Tracheal epithelial cell (primary cell): ENCODE data around the gene ABCB8. TPM values are rescaled to one million over a fixed set of nuclear protein-coding genes. Genes with fewer than 3 reads are reported as not detected.

Experiments
- total RNA-seq: library from RNA; depleted of rRNA; stranded (reverse); fragments of >200 nt; gene quantifications from 2 replicates; pipeline ENCODE4 v1.2.1, GENCODE V29; 2014

The ABCB8 gene
- total RNA-seq, result 13.9 and 14.9 TPM in 2 replicates

DNA sequence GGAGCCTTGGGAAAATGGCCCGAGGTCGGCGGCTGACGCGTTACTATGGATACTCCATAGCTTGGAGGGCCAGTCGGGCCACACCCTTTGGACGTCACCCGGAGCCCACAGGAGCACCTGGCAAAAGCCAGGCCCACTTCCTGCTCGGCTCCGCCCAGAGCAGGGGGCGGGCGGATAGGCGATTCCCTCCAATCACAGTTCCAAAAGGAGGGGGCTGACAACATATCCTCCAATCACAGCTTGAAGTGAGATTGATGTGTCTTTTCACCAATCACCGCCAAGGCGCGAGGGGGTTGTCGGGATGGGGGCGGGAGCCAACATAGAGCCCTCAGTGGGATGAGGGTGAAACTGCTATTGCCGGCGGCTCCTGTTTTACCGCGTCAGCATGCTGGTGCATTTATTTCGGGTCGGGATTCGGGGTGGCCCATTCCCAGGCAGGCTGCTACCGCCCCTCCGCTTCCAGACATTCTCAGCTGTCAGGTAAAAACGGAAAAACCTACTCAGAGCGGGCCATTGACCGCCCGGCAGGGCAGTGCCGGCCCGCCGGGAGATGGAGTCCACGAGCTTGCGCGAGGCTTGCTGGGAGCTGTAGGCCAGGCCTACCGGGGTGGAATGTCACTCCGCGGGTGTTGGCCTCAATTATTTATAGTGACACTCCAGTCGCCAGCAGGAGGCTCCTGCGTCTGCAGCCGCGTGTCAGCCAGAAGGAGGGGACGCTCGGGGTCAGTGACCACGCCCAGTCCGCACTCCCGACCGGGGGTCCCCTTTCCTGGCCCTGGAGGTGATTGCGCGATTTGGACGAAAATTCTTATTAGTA, at the start of gene ABCB8:
Gene ABCB8 (plus strand): TSS at position 320 of the 817 bp plus-strand sequence. CDS start 66 bp downstream, at position 386.

DNA sequence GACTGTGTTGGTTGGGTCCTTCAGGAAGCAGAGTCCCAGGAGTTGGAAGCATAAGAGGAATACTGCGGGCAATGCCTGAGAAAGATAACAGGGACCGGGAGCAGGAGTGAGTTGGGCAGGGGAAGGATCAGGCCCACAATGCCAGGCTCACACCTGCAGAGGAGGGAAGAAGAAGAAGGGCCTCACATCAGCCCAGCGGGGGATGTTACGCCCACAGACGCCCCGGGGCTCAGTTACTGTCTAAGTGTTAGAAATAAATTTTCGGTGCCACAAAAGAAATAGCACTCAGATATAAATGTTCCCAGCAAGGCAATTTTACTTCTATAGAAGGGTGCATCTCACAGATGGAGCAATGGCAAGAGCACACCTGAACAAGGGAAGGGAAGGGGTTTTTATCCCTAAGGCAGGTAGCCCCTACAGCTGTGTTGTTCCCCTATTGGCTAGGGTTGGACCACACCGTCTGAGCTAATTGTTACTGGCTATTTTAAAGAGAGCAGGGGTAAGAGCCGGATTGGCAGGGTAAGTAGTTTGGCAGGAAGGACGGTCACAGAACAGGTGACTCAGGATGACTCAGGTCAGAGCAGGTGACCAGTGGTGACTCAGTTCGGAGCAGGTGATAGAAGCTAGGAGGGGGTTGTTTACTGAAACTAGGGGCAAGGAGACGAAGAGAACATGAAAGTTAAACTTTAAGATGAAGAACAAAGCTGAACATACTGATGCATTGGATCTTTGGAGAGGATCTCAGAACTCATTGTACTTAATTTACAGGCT, 37.6 kb upstream of the ABCB8 start, which contains the start of gene NOS3:
Gene NOS3 (plus strand): TSS at position 602 of the 771 bp plus-strand sequence. CDS start 2,787 bp downstream, outside the sequence.

DNA sequence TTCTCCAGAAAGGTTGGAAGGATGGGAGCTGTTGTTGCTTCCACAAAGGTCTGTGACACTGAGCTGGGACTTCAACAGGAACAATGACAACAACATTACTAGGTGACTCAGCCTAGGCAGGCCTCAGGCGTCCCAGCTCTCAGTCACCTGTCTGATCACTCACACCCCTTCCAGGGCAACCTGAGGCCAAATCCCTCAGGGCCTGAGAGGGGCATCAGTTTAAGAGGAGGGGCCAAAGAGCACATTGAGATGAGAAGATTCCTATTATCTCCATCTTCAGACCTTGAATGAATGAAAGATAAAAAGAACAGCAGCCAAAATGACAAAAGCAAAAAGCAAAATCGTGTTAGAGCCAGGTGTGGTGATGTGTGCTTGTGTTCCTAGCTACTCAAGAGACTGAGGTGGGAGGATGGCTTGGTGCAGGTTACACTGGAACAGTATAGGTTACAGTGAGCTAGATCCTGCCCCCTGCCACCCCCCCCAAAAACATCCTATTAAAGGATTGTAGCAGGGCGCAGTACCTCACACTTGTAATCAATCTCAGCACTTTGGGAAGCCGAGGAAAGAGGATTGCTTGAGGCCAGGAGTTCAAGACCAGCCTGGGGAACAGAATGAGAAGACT, 3.7 kb upstream of the ABCB8 start, which contains the start of gene ATG9B:
Gene ATG9B (minus strand): TSS at position 60 of the 622 bp plus-strand sequence. CDS start 71 bp downstream, outside the sequence.

DNA sequence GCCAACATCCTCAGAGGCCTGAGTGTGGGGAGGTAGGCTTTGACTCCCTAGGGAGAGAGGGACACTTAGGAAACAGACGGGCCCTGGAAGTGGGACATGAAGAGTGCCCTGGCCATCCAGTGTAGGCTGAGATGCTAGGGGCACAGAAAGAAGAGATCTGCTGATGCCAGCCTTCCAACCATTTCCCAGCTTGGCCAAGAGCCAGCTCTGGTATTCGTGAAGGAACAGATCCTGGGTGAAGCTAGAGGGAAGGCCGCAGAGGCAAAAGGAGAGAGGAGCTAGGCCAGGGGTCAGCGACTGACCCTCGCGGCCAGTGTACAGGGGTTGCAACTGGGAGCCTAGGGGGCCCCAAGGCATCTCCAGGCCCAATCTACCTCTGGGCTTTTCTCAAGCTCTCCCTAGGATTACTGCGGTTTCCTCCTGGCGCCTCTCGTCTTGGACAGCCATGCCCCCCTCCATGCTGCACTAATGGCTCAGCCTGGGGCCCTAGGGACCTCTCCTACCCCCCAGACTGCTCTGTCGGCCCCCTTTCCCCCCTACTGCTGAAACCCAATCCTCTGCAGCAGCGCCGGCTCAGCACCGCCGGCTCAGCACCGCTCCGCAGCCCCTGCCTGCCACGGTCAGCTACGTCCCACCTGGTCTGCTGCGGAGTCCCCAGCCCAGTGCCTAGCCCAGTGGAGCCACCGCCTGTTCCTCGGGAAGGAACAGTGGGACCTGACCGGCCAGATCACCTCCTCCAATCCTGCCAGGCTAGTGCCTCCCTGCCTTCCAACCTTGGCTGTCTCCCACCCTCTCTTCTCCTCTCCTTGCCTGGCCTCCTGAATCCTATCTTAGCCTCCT, 19.9 kb downstream of the ABCB8 start, which contains the start of gene ASIC3:
Gene ASIC3 (plus strand): TSS at position 556 of the 840 bp plus-strand sequence. CDS start 355 bp downstream, outside the sequence.

DNA sequence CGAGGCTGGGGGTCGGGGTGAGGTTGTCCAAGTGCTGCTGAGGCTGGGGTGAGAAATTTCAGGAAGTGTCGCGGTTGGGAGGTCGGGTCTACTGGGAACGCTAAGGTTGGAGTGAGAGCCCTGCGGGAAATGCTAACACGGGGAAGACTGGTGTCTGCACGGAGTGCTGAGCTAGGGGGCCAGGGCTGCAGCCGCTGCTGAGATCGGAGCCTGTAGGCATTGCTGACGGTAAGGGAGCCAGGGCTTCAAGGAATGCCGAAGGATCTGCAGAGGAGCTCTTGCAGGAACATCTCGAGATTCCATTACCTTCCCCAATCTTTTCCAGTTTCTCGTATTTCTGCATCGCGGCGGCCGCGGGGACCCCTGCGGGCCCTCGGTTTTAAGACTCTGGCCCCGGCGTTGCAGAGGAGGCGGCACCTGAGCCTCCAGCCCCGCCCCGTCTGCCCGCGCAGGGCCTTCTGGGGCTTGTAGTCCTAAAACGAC, 29.3 kb downstream of the ABCB8 start, which contains the start of gene CDK5:
Gene CDK5 (minus strand): TSS at position 392 of the 483 bp plus-strand sequence. CDS start 49 bp downstream, at position 343.

GRCh38 chr7:151059367-151060112, 31.3 kb downstream of the ABCB8 start, which contains the start of gene SLC4A2:
SLC4A2 (plus strand) TSS chr7:151059589; CDS start chr7:151061988, 2,399 bp downstream.

GRCh38 chr7:151080522-151081169, 52.4 kb downstream of the ABCB8 start, which contains the start of gene FASTK:
FASTK (minus strand) TSS chr7:151080809; CDS start chr7:151080766, 43 bp downstream.

GRCh38 chr7:151083071-151083823, 55.0 kb downstream of the ABCB8 start, which contains the start of gene TMUB1:
TMUB1 (minus strand) TSS chr7:151083493; CDS start chr7:151082563, 930 bp downstream.

GRCh38 chr7:151085691-151086620, 57.7 kb downstream of the ABCB8 start, which contains the start of gene AGAP3:
AGAP3 (plus strand) TSS chr7:151086475; CDS start chr7:151086742, 267 bp downstream.

Other genes starting within 250 kb of the ABCB8 start
- not detected in 2 replicates for gene TMEM176B, start 228.1 kb upstream of the ABCB8 start, total RNA-seq
- not detected in 2 replicates for gene TMEM176A, start 227.7 kb upstream of the ABCB8 start, total RNA-seq
- gene AOC1, start 175.9 kb upstream of the ABCB8 start, total RNA-seq, result 0.96 TPM in 1 of 2 replicates, not detected in the other
- 0.21 and 0.24 TPM in 2 replicates for gene KCNH2, start 50.1 kb upstream of the ABCB8 start, total RNA-seq
- 0.64 TPM in 1 of 2 replicates, not detected in the other for gene NOS3, start 37.4 kb upstream of the ABCB8 start, total RNA-seq
- gene ATG9B, start 4.0 kb upstream of the ABCB8 start, total RNA-seq, result 0.24 TPM in 1 of 2 replicates, not detected in the other
- 0.21 TPM in 1 of 2 replicates, not detected in the other for gene ASIC3, start 20.1 kb downstream of the ABCB8 start, total RNA-seq
- 14.1 and 18.1 TPM in 2 replicates for gene CDK5, start 29.4 kb downstream of the ABCB8 start, total RNA-seq
- gene SLC4A2, start 31.1 kb downstream of the ABCB8 start, total RNA-seq, result 27.5 and 48.2 TPM in 2 replicates
- 71.0 and 78.1 TPM in 2 replicates for gene FASTK, start 52.4 kb downstream of the ABCB8 start, total RNA-seq
- 26.9 and 27.2 TPM in 2 replicates for gene TMUB1, start 55.0 kb downstream of the ABCB8 start, total RNA-seq
- 99.0 and 106 TPM in 2 replicates for gene AGAP3, start 58.0 kb downstream of the ABCB8 start, total RNA-seq
- gene GBX1, start 139.2 kb downstream of the ABCB8 start, total RNA-seq, result 0.24 TPM in 1 of 2 replicates, not detected in the other
- not detected in 2 replicates for gene ASB10, start 158.8 kb downstream of the ABCB8 start, total RNA-seq
- not detected in 2 replicates for gene H2BK1, start 182.0 kb downstream of the ABCB8 start, total RNA-seq
- 70.1 and 85.5 TPM in 2 replicates for gene ABCF2, start 198.8 kb downstream of the ABCB8 start, total RNA-seq
- gene CHPF2, start 204.0 kb downstream of the ABCB8 start, total RNA-seq, result 32.8 and 47.0 TPM in 2 replicates
- gene SMARCD3, start 220.2 kb downstream of the ABCB8 start, total RNA-seq, result 6.8 and 13.0 TPM in 2 replicates